H1 (cell line): Measurements from ENCODE around the gene NAP1L5. TPM values are rescaled to one million over a fixed set of nuclear protein-coding genes. Genes with fewer than 3 reads are reported as not detected.

Source experiments
- MAFK ChIP-seq: IDR thresholded peaks from 2 replicates; pipeline ENCODE4 v1.6.1; 2012; ENCODE audit warnings: low read depth, mild to moderate bottlenecking, improper control_type of control experiment, low read length
- SRF ChIP-seq: IDR thresholded peaks from 2 replicates; pipeline ENCODE4 v1.6.1; 2011; ENCODE audit warnings: mild to moderate bottlenecking, low read depth, low read length, moderate library complexity
- YY1 ChIP-seq: IDR thresholded peaks from 2 replicates; pipeline ENCODE4 v1.6.1; 2011; ENCODE audit warnings: low read depth, mild to moderate bottlenecking, low read length
- polyA plus RNA-seq, 7 experiments: library from polyadenylated mRNA; depleted of rRNA in 3 of 7; stranded (reverse) in 5 of 7; unstranded in 2 of 7; fragments of >200 nt in 5 of 7; fragments of 200-250 nt in 2 of 7; gene quantifications; 1 replicate in 5 of 7; 2 replicates in 1 of 7; 4 replicates in 1 of 7; pipeline versions ENCODE4 v1.2.1 to v1.2.3, GENCODE V29; 2011 to 2013; ENCODE audit warnings: missing spikeins in 2 of 7, mixed read lengths in 2 of 7
- total RNA-seq: library from RNA; stranded (reverse); fragmentation: NEBNext Ultra II Directional; extraction: Animal tissue kit (Norgen Biotek cat#: 25700); gene quantifications from 2 replicates; pipeline ENCODE4 v1.2.1, GENCODE V29; 2021

Gene NAP1L5
- total and polyA plus RNA-seq, 2 of the 8 experiments (the other 6 are each of a cell fraction or from before 2014, with no cell fraction given): 1.3 to 2.7 TPM

- TF ChIP-seq SRF: no peak
- TF ChIP-seq MAFK: no peak
- no peak for TF ChIP-seq YY1
Measured at GRCh38 chr4:88731381-88731780, 33.8 kb upstream of the NAP1L5 start (continued).
